ENCODE measurements around the gene RAX2. TPM values are rescaled to one million over a fixed set of nuclear protein-coding genes. Genes with fewer than 3 reads are reported as not detected.

The RAX2 gene
- total and polyA plus RNA-seq, 2 of the 13 experiments (the other 11 are each of a cell fraction or from before 2014, with no cell fraction given) = not detected

DNA sequence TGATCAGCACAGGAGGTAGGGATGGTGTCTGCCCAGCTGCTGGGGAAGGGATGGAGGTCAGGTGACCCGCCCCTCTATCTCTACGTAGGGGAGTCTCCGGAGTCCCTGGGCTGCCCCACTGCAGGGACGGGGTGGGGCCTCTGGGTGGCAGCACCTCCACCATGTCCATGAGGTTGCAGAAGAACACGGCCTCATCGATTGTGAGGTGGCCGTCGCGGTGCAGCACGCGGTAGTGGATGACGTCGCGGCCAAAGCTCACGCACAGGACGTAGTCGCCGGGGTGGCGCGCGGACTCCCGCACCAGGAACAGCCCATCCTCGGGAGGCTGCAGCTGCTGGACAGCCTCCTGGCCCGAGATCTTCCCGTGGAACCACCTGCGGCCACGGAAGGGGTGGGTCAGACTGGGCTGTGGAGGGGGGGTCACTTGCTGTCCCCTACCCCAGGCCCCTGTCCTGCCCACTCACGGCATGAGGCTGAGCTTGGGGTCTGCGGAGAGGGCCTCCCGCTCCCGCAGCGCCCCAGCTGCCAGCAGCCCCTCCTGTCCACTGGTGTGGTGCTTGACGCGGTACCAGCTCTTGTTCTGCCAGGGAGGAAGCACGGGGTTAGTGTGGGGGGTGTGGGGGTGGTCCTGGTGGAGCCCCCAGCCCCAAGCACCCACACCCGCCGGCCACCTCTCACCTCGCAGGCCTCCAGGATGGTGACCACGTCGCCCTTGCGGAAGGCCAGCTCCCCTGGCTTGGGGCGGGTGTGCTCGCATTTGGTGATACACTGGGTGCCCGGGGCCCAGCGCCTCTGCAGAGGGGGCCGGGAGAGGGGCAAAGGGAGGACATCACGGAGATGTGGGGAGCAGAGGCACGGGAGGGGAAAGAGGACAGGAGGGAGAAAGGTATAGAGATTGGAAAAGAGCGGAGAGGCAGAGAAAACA is 11.9 kb upstream of the RAX2 start (continued):
- TF ChIP-seq ZNF781 (CRISPR knock-in tag; IDR thresholded peaks at IDR 0.05; ENCODE audit: borderline replicate concordance, not compliant biosample characterization) (peak; percentile 54), KDM2A (CRISPR knock-in tag; IDR thresholded peaks at IDR 0.05; ENCODE audit: borderline replicate concordance, low read depth) (peak; percentile 78; the same call in 1 of the 2 replicates), KLF6 (CRISPR knock-in tag; IDR thresholded peaks at IDR 0.05) (peak; percentile 78; the same call in 1 of the 2 replicates), GATAD1 (CRISPR knock-in tag; IDR thresholded peaks at IDR 0.05) (peak; percentile 43; the same call in 1 of the 2 replicates), RXRB (CRISPR knock-in tag; IDR thresholded peaks at IDR 0.05; ENCODE audit: borderline replicate concordance) (no peak), ZNF501 (CRISPR knock-in tag; IDR thresholded peaks at IDR 0.05) (0 out of 2 replicates have a peak, but pooled peaks have one; percentile 21), CREB1 (IDR thresholded peaks at IDR 0.05) (peak; percentile 80), CREB1 (CRISPR knock-in tag; IDR thresholded peaks at IDR 0.05) (peak; percentile 41; the same call in 1 of the 2 replicates), ZFY (CRISPR knock-in tag; IDR thresholded peaks at IDR 0.05) (0 out of 2 replicates have a peak, but pooled peaks have one; percentile 26), KAT8 (CRISPR knock-in tag; IDR thresholded peaks at IDR 0.05) (0 out of 2 replicates have a peak, but pooled peaks have one; percentile 21), MYC (CRISPR knock-in tag; IDR thresholded peaks at IDR 0.05; ENCODE audit: borderline replicate concordance) (peak; percentile 52; the same call in 1 of the 2 replicates)
- TF ChIP-seq, protein P1, sequence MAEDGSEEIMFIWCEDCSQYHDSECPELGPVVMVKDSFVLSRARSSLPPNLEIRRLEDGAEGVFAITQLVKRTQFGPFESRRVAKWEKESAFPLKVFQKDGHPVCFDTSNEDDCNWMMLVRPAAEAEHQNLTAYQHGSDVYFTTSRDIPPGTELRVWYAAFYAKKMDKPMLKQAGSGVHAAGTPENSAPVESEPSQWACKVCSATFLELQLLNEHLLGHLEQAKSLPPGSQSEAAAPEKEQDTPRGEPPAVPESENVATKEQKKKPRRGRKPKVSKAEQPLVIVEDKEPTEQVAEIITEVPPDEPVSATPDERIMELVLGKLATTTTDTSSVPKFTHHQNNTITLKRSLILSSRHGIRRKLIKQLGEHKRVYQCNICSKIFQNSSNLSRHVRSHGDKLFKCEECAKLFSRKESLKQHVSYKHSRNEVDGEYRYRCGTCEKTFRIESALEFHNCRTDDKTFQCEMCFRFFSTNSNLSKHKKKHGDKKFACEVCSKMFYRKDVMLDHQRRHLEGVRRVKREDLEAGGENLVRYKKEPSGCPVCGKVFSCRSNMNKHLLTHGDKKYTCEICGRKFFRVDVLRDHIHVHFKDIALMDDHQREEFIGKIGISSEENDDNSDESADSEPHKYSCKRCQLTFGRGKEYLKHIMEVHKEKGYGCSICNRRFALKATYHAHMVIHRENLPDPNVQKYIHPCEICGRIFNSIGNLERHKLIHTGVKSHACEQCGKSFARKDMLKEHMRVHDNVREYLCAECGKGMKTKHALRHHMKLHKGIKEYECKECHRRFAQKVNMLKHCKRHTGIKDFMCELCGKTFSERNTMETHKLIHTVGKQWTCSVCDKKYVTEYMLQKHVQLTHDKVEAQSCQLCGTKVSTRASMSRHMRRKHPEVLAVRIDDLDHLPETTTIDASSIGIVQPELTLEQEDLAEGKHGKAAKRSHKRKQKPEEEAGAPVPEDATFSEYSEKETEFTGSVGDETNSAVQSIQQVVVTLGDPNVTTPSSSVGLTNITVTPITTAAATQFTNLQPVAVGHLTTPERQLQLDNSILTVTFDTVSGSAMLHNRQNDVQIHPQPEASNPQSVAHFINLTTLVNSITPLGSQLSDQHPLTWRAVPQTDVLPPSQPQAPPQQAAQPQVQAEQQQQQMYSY (CRISPR knock-in tag; IDR thresholded peaks at IDR 0.05) = no peak
- TF ChIP-seq, protein P2, sequence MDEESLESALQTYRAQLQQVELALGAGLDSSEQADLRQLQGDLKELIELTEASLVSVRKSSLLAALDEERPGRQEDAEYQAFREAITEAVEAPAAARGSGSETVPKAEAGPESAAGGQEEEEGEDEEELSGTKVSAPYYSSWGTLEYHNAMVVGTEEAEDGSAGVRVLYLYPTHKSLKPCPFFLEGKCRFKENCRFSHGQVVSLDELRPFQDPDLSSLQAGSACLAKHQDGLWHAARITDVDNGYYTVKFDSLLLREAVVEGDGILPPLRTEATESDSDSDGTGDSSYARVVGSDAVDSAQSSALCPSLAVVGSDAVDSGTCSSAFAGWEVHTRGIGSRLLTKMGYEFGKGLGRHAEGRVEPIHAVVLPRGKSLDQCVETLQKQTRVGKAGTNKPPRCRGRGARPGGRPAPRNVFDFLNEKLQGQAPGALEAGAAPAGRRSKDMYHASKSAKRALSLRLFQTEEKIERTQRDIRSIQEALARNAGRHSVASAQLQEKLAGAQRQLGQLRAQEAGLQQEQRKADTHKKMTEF (CRISPR knock-in tag; IDR thresholded peaks at IDR 0.05) = peak; percentile 36; the same call in 1 of the 2 replicates
- TF ChIP-seq, protein P3, sequence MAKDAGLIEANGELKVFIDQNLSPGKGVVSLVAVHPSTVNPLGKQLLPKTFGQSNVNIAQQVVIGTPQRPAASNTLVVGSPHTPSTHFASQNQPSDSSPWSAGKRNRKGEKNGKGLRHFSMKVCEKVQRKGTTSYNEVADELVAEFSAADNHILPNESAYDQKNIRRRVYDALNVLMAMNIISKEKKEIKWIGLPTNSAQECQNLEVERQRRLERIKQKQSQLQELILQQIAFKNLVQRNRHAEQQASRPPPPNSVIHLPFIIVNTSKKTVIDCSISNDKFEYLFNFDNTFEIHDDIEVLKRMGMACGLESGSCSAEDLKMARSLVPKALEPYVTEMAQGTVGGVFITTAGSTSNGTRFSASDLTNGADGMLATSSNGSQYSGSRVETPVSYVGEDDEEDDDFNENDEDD (CRISPR knock-in tag; IDR thresholded peaks at IDR 0.05; ENCODE audit: borderline replicate concordance) = peak; percentile 79; the same call in 1 of the 2 replicates
